ENCODE data around the gene SIRPG.
"Not testable (repeated sequence)": the region's sequence is repeated elsewhere in the genome, so short reads cannot be mapped to it uniquely, and the experiment has no call there.

Gene SIRPG

DNA sequence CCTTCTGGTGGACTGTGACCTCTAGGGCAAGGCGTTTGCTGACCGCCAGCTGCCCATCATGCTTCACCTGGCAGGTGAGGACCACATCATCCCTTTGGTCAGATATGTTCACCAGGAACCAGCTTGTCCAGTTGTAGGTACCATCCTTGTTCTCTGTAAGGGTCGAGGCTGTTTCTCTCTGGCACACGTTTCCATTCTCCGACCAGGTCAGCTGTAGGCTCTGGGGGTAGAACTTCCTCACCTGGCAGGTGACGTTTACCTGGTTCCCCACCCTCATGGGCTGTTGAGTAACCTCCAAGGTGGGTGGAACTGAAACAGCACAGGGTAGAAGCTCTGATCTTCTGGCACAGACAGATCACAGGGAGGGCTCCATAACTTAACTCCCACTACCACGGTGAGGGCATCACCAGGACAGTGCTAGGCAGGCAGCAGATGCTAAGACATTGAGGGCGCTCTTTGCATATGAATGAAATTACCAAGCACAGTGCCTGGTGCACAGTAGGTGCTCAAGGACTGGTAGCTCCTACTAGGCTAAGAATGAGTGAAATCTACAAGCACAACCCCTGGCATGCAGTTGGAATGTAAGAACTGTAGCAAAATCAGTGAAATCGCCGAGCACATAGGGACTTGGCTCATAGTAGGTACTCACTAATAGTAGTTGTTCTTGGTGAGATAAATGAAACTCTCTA is 22.1 kb downstream of the SIRPG start:
- no peak for DNase-seq (ENCODE audit: low spot score)

DNA sequence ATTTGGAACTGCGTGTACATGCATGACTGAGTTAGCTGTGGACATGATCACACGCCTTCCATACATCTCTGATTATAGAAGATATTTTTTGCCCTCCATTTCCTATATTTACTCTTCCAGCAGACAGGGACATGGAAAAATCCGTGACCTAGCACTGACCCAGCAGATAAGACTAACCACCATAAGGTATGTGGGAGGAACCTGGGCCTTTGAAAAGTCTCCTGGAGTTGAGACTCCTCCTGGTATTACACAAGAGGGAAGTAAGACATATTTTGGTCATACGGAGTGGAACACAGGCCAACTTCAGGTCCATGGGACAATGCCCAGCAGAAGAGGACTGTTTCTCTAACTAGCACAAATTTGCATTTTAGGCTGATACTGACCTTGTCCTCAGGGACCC is 24.0 kb downstream of the SIRPG start:
- DNase-seq (ENCODE audit: low spot score) = no peak

DNA sequence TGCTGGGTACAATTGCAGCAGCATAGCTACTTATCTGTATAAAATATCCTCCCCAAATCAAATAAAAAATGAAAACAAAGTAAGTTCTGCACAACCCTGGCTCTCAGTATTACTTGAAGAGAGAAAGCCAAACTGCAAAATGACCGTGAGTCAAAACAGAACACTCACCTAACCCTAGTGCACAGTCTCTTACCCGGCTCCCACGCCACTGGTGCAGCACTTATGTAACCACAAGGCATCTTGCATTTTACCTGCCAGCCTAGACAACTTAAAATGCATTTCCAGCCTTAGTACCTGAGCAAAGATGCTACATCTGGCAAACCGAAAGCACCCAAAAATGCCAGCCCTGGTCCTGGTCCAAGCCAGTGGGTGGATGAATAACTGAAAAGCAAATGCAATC is 25.4 kb downstream of the SIRPG start:
- no peak for DNase-seq (ENCODE audit: low spot score)

DNA sequence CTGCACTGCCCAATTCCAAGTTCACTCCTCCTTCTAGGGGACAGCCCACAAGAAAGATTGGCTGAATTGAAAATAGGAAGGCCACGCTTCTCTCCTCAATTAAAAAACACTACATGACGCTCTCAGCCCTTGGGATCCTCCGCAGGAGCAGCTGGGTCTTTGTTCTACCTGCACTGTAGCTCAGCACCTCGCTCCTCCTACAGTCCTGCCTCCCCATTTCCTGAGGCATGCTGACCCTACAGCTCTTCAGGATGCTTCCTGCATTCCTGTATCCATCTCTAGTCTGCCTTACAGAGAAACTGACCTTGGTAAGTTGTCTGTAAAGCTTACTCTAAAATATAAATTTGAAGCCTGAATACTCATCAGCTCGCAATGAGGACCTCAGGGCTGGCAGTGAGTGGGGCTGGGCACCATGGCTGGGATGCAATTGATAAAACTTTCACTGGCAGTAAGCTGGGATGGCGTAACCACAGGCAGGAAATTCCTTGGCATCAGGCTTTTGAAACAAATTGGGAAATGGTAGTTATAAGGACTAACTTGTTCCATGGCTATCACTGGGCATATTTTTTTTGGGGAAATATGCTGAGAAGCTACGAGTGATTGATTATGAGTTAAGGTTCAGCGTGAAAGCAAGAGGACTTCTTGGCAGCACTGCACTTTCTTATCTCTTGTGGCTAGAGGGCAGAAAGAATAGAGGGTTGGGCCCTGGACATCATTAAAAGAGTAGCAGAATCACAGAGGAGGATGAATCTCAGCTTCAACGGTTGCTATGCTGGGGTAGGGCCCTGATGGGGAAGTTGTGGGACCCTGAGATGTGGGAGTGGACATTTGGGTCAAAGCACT is 26.0 kb downstream of the SIRPG start:
- DNase-seq (ENCODE audit: low spot score) = no peak

DNA sequence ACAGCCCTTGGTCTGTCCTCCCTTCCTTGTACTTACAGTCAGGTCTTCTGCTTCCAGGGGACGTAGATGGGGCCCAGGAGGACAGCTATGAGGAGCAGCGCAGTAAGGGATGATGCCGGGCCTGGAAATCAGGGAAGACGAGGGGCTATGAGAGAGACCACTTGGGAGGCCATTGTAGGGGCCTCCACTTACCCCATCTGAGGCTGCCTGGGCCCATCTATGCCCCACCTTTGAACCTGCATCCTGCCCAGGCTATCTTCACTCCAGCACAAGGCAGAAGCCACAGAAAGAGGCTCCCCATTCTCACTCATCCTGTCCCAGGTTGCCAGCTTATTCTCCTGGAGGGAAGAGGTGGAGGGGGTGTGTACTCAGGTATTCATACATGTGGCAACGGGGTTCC is 27.4 kb downstream of the SIRPG start:
- DNase-seq (ENCODE audit: low spot score) = no peak

DNA sequence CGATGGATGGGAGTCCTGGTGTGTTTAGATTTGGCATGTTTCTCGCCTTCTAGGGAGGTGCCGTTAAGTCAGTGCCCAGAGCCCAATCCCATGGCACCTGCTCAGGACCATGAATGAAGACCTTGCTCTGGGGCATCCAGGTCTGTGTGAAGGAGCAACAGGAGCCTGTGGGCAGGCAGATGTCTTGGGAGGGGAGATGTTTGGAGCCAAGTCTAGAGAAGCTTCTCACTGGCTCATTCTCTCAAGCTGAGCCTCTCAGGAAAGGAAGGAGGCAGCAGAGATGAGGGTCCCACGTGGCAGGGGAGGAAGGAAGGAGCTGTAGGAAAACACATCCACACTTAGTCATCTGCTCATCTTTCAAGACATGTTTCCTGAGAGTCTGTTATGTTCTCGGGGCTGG is 28.3 kb downstream of the SIRPG start:
- DNase-seq (ENCODE audit: low spot score) = no peak

DNA sequence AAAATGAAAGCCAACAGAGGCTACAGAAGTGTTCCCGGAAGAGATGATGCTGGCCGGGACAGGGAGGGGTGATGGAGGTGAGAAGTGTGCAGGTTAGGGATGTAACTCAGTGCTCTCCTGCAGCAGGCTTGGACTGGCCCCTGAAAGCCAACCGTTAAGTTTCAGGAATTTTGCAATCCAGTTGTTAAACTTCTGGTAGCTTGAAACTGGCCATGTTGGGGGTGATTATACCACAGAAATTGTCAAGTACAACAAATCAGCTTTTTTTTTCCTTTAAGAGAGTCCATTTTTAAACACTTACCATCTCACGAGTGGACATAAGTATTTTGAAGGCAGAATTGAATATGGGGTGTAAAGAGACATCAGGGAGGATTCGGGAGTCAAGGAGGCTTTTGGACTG is 29.0 kb downstream of the SIRPG start:
- no peak for DNase-seq (ENCODE audit: low spot score)

DNA sequence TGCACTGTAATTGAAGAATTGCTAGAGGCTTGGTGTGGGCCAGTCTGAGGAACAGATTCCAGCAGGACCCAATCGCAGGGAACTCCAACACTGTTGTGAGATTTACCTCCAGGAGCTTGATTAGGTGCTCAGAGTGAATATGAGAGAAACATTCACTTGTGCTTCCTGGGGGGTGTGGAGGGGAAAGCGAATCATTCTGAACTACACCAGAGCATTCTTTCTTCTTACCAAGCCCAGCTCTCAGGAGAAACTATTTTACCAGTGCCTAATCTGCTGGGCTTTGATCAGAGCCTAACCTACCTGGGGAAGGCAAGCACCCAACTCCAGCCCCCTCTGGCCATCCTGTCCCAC is 30.4 kb downstream of the SIRPG start:
- DNase-seq (ENCODE audit: low spot score) = no peak

DNA sequence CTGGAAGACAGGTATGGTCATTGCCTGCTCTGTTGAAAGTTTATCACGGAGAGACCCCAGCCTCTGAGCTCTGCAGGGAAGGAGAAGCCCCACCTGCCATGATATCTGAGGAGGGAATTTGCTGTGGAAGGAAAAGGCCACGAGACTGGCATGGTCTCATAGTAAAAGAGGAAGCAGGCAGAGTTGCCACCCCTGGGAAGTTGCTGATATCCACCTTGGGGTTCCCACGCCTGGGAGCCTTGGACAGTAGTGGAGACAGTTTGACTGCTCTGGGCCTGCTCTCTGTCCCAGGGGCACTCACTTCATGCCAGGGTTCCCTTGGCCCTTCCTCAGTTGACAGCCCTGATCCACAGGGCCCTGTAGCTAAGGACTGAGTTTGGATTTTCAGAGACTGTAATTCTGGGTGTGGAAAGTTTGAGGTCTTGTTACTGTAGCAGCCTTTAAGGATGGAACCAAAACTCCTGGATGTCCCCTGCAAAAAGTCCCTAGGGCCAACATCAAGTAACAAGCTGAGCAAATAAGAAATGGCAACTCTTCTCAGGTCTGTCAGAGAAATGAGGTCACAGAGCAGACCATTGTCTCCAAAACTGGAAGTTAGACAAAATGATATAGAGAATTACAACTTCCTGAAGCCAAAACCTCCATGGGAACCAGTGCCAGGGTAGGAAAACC is 30.9 kb downstream of the SIRPG start:
- DNase-seq (ENCODE audit: low spot score) = no peak

DNA sequence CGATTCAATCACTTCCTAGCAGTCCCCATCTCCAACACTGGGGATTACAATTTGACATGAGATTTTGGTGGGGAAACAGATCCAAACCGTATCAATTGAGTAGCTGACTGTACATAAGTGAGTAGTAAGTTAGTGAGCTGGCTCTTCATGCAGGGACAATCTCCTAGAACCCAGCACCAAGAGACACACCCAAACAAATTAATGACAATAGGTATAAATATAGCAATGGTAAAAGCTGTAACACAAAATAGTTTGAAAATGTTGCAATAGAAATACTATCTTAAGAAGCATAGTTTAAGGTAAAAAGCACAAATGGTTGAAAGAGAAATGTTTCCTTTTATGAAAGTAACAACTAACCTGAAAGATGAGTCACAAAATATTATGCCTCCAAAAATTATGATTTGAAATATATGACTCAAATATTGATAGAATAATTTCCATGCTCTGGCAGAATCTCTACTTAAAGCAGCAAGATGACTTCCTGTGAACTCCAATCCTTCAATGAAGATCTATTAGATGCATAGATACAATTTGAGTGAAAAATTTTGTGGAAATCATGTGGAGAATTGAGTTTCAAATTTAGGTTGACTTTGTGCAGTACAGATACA is 32.4 kb downstream of the SIRPG start:
- no peak for DNase-seq (ENCODE audit: low spot score)

DNA sequence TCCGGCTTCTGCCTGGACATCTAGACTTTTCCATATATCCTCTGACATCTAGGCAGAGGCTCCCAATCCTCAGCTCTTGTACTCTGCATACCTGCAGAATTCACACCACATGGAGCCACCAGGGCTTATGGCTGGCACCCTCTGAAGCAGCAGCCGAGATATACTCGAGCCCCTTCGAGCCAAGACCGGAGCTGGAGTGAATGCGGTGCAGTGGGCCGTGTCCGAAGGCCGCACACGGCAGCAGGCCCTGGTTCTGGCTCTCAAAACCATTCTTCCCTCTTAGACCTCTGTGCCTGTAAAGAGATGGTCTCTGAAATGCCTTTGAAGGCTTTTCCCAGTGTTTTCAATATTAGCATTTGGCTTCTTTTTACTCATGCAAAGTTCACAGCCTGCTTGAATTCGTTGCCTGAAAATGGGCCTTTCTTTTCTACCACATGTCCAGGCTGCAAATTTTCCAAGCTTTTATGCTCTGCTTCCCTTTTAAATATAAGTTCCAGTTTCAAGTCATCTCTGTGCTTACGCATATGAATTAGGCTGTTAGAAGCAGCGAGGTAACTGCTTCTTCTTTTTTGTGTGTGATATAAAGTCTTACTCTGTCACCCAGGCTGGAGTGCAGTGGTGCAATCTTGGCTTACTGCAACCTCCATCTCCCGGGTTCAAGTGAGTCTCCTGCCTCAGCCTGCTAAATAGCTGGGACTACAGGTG is 33.9 kb downstream of the SIRPG start:
- peak; percentile 17 for DNase-seq (ENCODE audit: low spot score)

DNA sequence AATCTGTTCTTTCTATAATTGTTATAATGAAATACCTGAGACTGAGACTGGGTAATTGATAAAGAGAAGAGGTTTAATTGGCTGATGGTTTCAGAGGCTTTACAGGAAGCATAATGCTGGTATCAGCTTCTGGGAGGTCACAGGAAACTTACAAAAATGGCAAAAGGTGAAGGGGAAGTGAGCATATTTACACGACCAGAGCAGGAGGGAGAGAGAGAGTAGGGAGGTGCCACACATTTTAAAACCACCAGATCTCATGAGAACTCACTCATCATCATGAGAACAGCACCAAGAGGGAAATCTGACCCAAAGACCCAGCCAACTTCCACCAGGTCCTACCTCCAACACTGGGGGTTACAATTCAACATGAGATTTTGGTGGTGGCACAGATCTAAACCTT is 35.1 kb downstream of the SIRPG start:
- no peak for DNase-seq (ENCODE audit: low spot score)

DNA sequence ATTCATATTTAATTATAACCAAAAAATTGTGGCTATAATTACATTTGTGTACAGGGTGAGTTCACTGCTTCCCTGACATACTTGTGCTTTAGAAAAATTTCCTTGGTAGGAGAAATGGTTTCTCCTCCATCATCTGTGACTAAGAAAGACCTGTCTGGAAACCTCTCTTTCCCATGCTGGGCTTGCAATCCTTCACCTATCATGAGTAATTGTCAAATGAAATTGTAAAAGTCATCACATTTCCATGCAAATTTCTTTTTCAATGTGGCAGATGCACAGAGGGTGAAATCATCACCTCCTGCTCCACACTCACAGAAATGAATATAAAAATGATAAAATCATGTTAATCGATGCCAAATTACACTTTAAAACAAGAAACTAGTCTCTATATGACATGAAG is 36.3 kb downstream of the SIRPG start:
- no peak for DNase-seq (ENCODE audit: low spot score)

DNA sequence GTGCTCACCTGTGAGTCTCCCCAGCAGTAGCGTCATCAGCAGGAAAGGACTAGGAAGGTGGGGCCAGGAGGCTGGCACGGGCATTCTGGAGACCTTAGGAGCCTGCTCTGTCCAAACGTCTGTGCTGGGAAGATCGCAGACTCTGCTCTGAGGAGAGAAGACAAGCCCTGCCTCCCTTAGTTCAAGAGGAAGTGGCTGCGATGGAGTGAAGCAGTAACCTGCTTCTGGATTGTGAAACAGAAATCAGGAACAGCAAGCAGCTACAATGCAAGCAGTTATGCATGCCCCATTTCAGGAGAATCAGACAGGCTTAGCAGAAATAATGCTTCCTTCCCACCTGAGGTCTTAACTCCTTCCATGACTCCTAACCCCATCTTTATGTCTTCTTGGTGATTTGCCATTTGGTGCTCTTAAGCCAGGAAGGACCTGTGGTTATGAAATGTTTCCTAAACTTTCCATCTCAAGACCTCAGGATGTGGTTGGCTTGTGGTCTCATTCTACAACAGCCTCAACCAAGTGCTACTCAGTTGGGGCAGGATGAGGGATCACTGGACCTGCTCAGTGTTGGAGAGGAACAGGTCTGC is 37.6 kb downstream of the SIRPG start, which contains the start of gene SIRPB1:
Gene SIRPB1 (minus strand): TSS at position 149 of the 584 bp plus-strand sequence. CDS start 65 bp downstream, at position 84.
- peak; percentile 41 for DNase-seq (ENCODE audit: low spot score)

DNA sequence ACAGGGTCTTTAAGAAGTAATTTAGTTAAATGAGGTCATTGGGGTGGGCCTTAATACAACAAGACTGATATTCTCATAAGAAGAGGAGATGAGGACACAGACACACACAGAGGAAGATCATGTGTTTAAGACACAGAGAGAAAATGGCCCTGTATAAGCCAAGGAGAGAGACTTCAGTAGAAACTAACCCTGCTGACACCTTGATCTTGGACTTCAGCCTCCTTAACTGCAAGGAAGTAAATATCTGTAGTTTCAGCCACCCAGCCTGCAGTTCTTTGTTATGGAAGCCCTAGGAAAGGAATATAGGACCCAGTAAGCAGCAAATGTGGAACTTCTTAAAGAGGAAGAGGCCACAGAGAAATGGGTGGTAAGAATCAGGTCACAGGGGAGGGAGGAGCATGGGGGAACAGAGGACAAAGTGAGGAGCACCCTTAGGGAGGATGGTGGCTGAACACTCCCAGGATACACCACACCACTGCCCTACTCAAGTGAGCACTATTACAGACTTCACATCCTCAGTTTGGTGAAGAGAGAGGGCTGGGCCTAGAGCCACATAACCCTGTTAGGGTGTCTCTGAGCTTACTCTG is 38.5 kb downstream of the SIRPG start:
- DNase-seq (ENCODE audit: low spot score) = peak; percentile 25

DNA sequence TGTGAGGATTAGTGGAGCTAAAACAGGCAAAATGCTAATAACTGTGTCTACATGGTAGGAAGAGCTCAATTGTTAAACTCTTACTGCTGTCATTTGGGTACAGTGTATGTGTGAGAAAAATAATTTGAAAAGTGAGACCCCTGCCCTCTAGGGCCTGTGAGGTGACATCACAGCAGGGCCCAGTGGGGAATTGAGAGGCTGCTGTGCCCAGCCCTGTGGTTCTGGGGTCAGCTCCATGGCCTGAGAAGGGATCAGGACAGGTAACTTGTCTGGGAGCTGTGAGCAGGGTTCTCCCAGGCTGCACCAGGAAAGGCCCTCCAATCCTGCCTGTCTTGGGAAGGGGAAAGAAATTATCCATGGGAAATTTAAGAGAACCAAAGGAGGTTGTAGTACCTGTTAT is 39.1 kb downstream of the SIRPG start:
- no peak for DNase-seq (ENCODE audit: low spot score)

DNA sequence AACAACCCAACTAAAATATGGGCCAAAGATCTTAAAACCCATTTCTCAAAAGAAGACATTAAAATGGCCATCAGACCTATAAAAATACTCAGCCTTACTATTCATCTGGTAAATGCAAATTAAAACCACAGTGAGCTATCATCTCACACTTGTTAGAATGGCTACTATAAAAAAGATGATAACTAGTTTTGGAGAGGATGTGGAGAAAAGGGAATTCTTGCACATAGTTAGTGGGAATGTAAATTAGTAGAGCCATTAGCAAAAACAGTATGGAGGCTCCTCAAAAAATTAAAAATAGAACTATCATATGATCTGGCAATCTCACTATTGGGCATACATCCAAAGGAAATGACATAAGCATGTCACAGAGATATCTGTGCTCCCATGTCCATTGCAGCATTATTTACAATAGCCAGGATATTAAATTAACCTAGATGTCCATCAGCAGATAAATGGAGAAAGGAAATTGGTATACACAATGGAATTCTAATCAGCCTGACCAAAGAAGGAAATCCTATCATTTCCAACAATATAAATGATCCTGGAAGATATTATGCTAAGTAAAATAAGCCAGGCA is 40.6 kb downstream of the SIRPG start:
- DNase-seq (ENCODE audit: low spot score) = peak; percentile 0

DNA sequence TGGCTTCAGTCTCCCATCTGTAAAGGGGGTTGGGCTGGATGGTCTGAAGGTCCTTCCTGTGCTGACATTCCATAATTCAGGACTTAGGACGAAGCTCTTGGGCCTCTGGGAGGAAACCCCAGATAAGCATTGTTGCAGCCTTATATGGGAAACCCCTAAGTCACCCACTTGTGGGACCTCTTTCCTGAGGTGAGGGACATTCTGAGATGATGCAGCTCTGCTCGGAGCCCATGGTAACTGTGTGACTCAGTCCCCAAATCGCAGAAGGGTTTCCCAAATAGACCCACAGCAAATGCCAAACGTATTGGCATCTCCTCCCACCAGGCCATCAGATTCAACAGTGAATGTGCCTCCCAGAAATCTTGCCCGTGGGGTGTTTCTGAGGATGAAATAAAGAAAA is 47.2 kb downstream of the SIRPG start:
- DNase-seq (ENCODE audit: low spot score) = not testable (repeated sequence)

DNA sequence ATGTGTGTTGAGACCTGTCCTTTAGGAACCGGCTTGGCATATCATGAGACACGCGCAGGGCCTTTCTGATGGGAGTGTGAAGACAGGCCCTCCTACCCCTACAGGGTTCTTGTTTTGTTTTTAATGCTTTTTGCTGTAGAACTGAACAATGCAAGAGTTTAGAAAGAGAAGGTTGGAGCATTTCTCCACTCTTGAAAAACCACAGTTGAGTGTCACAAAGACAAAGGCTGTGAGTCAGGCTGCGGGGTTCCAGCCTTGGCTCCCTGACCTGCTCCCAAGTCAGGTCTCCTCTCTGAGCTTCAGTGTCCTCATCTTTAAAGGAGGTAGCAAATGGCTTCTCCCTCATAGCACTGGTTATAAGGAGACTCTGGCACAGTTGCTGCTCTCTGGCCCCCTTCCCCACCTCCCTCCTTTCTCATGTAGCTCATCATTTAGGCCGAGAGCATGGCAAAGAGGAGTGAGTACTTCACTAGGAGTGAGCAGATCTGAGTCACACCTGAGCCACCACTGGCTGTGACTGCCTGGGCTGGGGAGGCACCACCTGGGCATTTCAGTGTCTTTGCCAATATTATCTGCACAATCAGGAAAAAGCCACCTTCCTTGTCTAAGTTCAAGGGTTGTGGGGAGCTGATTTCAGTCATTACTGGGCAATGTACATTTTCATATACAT is 48.8 kb downstream of the SIRPG start:
- not testable (repeated sequence) for DNase-seq (ENCODE audit: low spot score)

DNA sequence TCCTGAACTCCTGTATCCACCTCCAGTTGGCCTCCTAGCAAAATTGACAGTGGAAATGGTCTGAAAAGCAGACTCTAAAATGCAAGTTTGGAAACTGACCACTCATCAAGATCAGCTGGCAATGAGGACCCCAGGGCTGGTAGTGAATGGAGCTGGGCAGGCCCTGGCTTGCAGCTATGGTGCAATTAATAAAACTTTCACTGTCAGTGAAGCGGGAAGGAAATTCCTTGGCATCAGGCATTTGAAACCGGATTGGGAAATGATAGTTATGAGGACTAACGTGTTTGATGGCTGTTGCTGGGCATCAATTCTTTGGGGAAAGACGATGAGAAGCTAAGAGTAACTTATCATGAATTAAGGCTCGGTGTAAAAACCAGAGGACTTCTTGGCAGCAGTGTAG is 56.8 kb downstream of the SIRPG start:
- DNase-seq (ENCODE audit: low spot score) = no peak
